Astrocyte of the spinal cord (primary cell): Measurements from ENCODE around the gene PDXP.
A peak's percentile ranks its signal among the peaks of the same experiment; 100 is the strongest.

Experiments used
- DNase-seq: peaks from one replicate; pipeline ENCODE4 v3.0.0; 2011; ENCODE audit warnings: low read depth, low spot score
- H3K4me3 ChIP-seq: 2 replicates; pipeline ENCODE4 v1.5.1; 2011; ENCODE audit warnings: low read depth, mild to moderate bottlenecking, low read length, moderate library complexity
- in situ Hi-C: cut with HindIII; loops from 2 replicates; pipeline ENCODE4 v1.10.0; 2017; ENCODE audit warnings: low sequenced_read_pairs
- TF ChIP-seq, protein P1 (sequence below): IDR thresholded peaks from 2 replicates; pipeline ENCODE4 v1.5.1; 2012; ENCODE audit warnings: low read depth, mild to moderate bottlenecking, low read length, inconsistent platforms

The PDXP gene

DNA sequence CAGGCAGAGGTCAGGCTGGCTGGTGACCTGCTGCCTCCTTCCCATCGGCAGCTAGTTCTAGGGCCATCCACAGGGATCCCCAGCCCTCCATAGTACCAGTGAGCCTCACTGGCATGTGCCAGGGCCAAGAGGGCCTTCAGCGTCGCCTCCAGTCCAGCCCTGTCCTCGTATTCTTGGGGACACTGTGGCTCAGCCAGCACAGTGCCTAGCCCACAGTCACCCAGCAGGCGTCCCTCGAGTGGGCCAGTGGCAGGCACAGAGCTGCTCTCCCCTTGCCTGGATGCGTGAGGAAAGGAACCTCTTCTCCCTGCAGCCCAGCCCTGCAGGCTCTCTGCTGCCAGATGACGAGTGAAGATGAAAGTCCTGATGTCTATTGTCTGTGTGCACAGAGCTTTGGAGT, 29.7 kb upstream of the PDXP start:
- in situ Hi-C loops = no loop called here
- DNase-seq = no peak
- TF ChIP-seq, protein P1, sequence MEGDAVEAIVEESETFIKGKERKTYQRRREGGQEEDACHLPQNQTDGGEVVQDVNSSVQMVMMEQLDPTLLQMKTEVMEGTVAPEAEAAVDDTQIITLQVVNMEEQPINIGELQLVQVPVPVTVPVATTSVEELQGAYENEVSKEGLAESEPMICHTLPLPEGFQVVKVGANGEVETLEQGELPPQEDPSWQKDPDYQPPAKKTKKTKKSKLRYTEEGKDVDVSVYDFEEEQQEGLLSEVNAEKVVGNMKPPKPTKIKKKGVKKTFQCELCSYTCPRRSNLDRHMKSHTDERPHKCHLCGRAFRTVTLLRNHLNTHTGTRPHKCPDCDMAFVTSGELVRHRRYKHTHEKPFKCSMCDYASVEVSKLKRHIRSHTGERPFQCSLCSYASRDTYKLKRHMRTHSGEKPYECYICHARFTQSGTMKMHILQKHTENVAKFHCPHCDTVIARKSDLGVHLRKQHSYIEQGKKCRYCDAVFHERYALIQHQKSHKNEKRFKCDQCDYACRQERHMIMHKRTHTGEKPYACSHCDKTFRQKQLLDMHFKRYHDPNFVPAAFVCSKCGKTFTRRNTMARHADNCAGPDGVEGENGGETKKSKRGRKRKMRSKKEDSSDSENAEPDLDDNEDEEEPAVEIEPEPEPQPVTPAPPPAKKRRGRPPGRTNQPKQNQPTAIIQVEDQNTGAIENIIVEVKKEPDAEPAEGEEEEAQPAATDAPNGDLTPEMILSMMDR = no peak
- no peak overlapping the region for H3K4me3 ChIP-seq

DNA sequence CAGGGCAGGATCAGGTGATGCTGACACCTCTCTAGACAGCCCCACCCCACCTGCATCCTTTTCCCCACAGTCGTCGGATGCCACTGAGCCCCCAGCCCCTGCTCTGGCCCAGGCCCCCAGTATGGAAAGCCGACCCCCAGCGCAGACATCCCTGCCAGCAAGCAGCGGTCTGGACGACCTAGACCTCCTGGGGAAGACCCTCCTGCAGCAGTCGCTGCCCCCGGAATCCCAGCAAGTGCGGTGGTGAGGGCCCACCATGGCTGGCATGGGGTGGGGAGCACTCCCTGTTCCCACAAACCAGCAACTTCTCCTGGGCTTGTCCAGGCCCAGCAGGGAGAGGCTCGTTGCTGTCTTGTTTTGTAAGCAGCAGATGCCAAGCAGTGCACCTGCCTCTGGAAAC, 28.6 kb upstream of the PDXP start:
- in situ Hi-C loops = no loop called here
- H3K4me3 ChIP-seq = no peak overlapping the region
- TF ChIP-seq, protein P1 = no peak
- no peak for DNase-seq

DNA sequence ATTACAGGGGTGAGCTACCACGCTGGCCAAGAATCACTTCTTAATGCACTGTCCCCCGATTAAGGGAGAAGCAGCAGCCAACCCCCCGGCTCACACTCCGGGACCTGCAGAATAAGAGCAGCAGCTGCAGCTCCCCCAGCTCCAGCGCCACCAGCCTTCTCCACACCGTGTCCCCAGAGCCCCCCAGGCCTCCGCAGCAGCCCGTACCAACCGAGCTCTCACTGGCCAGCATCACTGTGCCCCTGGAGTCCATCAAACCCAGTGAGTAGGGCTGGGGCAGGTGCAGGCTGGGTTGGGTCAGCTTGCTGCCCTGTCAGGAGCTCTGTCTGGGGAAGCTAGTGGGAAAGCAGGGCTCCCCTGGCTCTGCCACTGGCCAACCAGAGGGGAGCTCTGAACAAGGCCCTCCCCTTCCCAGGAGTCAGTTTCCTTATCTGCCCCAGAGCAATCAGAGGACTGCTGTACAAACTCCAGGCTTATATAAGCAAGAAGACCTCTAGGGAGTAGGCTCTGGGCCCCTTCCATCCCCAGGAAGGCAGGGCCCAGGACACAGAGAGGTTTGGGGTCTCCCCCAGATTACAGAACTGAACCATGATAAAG, 27.6 kb upstream of the PDXP start:
- H3K4me3 ChIP-seq = no peak overlapping the region
- in situ Hi-C loops = no loop called here
- TF ChIP-seq, protein P1 = no peak
- DNase-seq = no peak

DNA sequence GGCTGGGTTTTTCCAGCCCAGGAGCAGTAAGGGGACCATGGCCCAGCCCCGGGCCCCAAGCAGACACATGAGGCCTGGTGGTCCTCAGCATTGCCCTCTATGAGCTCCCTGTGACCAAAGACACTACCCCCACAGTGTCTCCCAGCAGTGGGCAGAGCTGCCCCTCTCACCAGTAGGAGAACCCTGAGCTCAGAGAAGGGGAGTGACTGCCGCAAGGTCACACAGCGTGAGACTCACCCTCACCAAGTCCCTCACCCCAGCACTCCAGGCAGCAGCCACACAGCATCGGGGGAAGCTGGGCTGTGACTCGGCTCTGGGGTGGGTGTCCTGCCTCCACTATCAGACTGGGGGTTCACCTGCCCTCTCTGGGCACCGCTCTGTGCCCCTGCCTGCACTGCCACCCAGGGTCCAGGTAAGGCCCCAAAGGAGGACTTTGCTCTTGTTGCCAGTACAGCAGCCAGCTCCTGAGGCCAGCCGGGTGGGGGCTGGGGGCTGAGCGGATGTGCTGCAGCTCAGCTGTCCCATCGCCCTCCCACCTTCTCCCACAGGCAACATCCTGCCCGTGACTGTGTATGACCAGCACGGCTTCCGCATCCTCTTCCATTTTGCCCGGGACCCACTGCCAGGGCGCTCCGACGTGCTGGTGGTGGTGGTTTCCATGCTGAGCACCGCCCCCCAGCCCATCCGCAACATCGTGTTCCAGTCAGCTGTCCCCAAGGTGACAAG, 26.9 kb upstream of the PDXP start:
- no peak for DNase-seq
- H3K4me3 ChIP-seq = no peak overlapping the region
- TF ChIP-seq, protein P1 = no peak
- in situ Hi-C loops = no loop called here

DNA sequence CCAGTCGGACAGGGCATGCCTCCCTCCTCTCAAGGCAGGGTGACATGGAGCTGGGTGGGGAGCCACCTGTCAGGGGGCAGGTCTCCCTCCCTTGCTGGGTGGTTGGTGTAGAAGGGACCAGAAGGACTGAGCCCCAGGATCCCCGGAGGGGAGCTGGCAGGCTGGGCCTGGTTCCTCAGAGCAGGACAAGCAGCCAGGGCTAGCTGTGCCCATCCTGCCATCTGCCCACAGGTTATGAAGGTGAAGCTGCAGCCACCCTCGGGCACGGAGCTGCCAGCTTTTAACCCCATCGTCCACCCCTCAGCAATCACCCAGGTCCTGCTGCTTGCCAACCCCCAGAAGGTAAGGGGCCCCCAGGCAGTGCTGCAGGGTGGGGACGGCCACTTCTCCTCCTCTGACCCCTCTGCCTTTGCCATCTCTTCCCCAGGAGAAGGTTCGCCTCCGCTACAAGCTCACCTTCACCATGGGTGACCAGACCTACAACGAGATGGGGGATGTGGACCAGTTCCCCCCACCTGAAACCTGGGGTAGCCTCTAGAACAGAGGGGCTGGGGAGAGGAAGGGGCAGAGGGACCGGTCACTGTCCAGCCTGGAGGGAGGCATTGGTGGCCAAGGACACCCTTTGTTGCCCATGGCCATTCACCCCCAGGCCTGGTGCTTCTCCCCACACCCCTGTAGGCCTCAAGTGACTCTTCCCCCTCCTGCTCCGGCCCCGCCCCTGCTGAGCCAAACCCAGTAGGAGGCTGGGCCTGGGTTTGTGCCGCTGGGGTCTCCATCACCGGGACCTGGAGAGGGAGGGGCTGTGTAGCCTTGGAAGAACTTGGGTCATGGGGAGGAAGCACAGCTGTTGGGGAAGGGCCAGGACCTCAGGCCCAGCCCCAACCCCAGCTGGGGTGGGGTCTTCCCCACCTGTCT, 26.1 kb upstream of the PDXP start:
- in situ Hi-C loops = no loop called here
- no peak for DNase-seq
- TF ChIP-seq, protein P1 = no peak
- H3K4me3 ChIP-seq = no peak overlapping the region

DNA sequence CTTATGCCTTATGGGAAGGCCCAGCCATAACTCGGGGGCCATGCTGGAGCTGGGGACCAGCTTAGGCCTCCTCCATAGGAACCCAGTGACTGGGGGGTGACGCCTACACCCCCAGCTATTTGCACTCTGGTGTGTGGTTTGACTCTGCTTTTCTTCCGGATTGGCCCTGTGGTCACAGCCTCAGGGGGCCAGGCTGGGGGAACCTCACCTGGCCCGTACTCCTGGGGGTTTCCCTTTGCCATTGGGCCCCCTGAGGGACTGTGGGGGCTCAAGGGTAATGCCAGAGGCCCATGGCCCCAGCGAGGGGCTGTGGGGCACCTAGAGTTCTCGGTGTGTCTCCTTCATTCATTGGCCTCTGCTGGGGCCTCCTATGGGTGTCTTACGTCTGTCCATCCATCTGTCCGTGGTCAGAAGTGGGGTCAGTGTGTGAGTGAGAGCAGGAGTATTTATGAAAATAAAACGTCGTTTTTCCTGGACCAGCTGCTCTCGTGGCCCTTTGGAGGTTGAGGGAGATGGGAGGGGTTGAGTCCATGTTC, 25.4 kb upstream of the PDXP start:
- in situ Hi-C loops = no loop called here
- DNase-seq = peak; percentile 20
- H3K4me3 ChIP-seq = no peak overlapping the region
- TF ChIP-seq, protein P1 = no peak
